CD4-positive, alpha-beta T cell treated with Interleukin-6 for 4 hours (primary cell): Measurements from ENCODE around the gene ZNF283.

Source experiments
- DNase-seq: peaks from one replicate; pipeline ENCODE4 v3.0.0-alpha.2; 2020; ENCODE audit warnings: mixed read lengths

Gene ZNF283

DNA sequence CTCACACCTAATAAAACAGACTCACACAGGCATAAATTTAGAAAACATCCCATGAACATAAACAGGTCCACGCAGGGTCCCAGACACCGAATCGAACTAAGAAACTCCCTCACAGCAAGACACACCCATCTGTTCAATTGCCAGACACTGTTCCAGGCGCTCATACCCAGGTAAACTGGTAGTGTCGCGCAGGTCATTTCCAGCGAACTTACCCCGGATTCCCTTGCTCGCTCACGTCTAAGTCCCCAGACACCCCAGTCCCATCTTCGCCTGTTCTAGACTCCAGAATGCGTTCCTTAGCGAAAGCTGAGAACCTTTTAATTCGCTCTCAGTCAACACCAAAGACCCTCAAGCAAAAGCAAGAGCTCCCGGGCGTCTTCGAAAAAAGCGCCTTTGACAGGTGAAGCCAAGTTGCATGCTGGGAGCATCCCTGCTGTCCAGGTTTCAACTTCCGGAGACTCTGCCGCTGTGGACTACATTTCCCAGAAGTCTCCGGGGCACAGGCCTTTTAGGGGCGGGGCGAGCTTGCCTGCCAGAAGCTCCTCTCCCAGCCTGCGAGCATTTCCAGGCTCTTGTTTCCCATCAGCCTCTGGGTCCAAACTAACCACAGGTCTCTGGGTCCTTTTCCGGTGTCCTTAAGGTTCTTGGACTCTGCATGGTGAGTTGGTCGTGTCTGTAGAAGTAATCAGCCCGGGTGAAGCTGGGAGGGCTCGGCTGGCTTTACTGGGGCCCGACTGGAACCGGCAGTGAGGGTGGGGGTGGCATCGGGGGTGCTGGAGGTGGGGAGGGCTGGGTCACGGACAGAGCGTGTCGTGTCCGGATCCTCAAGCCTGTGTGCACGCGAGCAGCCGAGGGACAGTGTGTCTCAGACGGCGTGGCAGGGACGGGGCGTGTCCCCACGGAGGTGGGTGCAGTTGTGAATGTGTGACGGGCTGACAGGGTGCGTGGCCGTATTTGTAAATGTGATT is at the start of gene ZNF283:
Gene ZNF283 (plus strand): TSS at position 535 of the 968 bp plus-strand sequence. CDS start 6,184 bp downstream, outside the sequence.
- DNase-seq = peak; percentile 88

DNA sequence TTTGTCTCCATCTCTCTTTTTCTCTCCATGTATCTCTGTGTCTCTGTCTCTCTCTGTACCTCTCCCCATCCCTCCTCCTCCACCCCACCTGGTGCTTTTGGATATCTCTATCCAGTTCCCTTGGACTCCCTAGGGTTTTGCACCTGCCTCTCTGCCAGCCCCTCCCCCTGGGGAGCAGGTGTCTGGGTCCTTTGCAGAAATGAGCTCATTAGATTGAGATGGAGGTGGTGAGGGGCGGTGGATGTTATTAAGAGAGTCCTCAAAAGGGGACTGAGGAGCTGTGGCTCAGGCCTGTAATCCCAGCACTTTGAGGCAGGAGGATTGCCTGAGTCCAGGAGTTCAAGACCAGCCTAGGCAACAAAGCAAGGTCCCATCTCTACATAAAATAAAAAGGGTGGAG is 48.5 kb upstream of the ZNF283 start:
- no peak for DNase-seq

DNA sequence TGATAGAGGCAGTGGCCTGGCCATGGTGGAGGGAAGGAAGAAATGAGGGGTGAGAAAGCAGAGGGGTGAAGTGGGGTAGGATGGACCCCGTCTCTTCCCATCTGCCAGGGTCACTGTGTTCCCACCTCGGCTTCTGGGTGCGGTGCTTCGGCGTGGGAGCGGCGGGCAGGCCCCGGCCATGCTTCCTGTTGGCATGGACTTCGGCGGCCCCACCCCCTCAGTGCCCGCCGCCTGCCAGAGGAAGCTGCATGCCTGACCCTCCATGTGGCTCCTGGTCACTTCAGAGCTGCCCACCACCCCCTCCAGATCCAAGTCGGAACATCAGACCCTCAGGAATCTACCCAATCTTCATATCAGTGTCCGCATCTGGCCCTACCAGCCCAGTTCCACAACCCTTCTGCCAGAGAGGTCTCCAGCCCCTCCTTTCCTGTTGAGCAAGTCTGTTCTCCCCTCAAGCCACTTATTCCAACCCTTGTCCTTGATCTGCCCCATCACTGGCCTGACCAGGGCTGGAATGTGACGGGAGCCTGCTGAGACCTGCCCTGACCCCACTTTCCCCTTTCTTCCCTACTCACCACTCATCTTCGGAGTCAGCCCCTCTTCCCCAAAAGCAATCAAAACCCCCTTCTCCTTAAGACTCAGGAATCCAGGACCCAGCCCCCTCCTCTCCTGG is 47.8 kb upstream of the ZNF283 start:
- DNase-seq = no peak

DNA sequence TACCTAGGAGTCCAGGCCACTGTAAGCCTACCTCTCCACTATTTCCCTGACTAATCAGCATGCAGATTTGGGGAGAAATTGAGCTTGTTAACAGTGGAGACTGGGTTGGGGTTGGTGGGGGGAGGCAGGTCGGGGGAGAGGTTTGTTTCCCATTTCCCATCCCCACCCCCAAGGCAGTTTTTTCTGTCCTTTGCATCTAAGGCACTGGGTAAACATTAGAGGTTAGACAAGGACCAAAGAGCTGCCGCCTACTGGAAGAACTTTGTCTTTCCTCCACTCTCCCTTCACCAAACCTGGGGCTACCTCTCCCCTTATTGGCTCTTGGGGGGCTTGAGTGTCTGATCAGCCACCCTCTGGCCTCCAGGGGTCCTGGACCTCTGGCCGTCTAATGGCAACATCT is 47.3 kb upstream of the ZNF283 start:
- peak; percentile 46 for DNase-seq

DNA sequence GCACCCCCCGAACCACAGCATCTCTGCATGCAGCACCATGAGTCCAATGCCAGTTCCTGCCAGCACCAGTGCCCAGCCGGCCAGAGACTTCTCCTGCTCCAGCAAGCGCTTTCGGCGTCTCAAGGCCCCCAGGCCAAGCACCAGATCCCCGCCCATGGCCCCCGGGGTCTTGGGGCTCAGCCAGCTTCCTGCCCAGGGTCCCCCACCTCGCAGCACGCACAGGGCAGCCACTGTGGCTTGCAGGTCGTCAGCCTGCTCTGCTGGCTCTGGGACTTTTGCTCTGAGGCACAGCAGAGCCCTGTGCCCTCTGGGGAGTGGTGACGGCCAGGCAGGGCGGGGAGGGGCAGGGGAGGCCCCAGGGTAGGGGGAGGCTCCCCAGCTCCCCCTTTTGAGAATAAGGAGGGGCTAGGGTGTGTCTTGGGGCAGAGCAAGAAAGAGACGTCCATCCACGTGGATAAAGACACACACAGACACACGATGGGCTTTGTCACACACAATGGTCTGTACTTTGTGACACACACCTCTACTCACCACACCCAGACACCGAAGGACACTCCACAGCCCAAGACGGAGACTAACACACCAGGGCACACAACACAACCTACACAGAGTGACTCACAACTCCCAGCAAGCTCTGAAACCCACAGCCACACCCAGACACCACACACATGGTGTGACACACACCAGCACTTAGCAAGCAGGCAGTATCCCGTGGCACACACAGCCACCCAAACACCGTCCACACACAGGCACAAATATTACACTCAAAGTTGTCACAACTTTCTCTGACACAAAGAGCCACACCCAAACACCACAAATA is 46.2 kb upstream of the ZNF283 start, which contains the start of gene KCNN4:
Gene KCNN4 (minus strand): TSS at position 268 of the 820 bp plus-strand sequence. CDS start 112 bp downstream, at position 156.
- DNase-seq = peak; percentile 74

DNA sequence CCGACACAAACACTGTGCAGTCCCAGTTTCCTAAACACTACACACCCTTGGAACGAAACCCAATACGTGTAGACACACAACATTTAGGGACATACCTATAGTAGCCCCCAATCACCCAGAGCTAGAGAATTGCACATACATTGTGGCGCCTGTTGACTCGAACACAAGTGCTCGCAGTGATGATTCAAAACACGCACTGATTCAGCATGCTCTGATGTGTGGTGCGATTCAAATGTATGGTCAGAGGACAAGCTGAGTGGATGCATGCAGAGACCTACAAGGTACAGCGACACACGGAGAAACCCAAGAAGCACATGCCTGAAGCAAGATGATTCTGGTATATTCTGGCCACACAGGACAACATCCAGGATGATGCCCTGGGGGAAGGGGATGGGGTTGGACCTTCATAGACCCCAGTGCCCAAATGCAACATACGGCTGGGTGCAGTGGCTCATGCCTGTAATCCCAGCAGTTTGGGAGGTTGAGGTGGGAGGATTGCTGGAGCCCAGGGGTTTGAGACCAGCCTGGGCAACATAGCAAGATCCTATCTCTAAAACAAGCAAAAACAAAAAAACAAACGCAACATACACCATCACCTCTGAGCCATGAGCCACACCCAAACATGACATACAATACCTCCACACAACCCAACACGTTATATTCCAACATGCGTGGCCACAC is 45.4 kb upstream of the ZNF283 start:
- peak; percentile 23 for DNase-seq

DNA sequence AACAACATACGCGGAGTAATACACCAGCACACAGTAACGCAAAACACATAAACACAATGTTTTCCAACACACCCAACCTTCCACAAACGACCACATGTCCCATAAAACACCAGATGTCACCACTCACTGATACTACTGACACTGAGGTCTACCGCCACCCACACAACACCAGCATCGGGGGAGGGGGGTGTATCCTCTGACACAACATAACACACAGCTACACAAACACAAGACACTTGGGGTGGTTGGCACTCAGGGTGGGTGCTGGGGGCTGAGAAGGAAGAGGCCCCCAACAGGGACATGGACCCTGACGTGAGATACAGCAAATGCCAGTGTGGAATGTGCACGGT is 44.8 kb upstream of the ZNF283 start:
- no peak for DNase-seq

DNA sequence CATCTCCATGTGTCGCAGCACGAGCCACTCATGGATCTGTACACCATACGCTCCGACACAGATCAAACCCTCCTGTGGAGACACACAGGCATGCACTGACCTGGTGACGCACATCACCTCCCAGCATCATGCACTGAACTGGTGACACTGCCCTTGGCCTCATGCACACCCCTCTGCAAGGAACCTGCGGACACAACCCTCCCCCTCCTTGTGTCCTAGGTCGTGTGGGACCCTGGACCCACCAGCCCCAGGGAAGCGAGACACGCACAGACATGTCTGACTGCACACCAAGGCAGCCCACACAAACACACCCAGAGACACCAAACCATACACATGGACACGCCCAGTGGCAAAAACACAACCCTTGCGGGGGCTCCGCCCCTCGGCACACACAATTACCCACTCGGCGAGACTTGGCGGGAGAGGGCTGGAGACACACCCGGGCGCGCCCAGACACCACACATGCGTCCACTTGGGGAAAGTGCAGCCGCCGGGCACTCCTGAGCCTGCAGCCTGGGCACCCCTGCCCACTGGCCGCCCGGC is 44.4 kb upstream of the ZNF283 start:
- DNase-seq = no peak

DNA sequence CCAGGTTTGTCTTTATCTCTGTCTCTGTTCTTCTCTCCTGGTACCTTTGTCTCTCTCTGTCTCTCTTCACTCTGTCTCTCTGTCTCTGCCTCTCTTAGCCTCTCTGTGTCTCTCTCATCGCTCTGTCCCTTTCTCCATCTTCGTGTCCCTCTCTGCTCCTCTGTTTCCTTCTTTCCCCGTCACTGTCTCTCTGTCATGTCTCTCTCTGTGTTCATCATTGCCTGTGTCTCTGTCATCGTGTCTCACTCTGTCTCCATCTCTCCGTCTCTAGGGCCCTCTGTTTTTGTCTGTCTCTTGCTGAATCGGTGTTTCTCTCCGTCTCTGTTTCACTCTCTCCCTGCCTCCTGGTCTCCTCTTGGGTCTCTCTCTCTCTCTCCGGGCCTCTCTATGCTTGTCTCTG is 43.5 kb upstream of the ZNF283 start:
- no peak for DNase-seq

DNA sequence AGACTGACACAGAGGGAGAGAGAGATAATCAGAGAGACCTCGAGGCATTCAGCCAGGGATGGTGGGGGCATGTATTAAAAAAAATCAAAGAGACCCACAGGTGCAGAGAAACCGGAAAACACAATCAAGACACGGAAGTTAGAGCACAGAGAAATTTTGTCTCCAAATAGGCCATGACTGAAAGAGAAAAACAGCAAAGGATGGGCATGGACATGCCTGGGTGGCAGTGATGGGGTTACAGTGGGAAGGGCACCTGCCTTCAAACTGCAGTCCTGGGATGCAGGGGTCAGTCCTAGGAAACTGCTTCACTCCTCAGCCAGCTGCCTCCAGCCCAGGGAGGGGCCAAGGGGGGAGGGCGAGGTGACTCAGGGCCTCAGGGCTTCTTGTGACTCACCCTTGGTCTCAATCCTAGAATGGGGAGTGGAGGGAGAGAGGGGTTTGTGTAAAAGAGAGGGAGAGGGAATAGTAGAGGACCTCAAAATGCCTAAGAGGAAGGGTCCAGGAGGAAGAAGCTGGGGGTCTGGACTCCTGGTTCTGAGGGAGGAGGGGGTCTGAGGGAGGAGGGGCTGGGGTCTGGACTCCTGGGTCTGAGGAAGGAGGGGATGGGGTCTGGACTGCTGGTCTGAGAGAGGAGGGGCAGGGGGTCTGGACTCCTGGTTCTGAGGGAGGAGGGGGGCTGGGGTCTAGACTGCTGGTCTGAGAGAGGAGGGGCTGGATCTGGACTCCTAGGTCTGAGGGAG is 42.7 kb upstream of the ZNF283 start:
- peak; percentile 80 for DNase-seq

DNA sequence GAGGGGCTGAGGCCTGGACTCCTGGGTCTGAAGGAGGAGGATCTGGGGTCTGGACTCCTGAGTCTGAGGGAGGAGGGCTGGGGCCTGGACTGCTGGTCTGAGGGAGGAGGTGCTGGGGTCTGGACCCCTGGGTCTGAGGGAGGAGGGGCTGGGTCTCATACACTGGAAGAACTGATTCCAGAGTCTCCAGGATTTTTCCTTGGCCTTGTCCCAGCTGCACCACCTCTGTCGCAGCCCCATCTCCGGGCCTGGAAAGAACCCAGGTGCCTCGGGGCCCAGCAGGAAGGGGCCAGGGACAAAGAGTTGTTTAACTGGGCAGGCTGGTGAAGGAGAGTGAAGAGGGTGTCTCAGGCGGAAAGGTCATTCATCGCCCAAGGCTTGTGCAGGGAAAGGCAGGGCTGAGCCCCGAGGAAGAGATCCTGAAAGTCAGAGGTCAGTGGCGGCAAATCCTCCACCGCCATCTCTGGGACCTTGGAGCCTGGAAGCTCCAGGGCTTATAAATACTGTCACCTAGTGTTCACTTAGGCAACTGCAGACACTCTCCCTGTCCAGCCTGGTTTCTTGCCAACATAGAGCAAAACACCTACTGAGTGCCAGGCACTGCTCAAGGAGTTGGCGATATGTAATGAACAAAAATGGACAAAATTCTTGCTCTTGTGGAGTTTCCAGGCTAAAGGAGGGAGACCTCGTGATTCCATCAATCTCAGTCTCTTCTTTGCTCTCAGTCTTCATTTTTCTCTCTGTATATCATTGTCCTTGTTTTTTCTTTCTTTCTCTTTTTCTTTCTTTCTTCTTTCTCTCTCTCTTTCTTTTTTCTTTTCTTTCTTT is 41.9 kb upstream of the ZNF283 start:
- DNase-seq = peak; percentile 61

DNA sequence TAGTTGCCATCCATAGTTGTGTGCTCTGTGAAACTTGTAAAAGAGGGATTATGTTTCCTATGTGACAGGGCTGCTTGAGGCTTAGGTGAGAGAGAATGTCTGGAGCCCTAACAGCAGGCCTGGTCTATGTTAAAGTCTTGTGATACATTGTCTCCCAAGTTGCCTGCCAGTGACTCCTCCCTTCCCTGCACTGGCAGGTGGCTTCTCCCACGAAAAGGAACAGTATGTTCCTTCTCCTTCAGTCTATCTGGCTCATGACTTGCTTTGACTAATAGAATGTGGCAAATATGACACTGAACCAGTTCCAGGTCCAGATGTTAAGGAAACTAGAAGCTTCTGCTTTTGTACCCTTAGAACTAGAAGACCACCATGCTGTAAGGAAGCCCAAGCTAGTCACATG is 40.5 kb upstream of the ZNF283 start:
- no peak for DNase-seq

DNA sequence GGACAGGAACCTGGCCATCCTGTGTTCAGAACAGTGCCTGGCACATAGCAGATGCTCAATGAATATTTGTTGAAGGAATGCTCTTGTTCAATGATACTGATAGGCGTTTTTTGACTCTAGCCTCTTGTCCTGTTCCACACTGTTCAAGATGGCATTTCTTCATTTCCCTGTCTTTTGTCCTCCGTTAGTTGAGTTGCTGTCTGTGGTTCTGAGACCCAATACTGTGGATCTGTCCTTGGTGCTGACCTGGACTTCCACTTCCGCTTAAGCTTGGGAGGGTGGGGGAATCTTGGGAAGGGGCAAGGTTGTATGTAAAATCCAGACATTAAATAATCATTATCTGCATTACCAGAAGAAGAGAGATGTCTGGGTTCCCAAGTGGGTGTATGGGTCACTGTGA is 38.1 kb upstream of the ZNF283 start:
- DNase-seq = peak; percentile 28

DNA sequence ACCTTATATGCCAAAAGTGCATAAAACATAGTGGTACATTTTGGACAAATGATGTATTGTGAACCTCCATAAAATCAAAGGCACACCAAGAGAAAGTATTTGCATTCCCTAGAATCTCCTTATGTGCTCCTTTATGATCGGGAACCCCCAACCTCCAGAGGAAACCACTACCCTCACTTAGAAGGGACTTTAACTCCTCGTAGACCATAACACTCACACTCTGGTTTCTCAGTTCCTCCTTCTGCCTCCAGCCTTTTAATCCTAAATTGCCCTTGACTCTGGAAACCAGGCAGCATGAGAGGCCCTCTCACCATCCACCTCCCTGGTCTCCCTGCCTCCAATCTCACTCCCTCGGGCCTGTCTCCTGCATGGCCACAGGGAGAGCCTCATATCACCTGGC is 36.5 kb upstream of the ZNF283 start:
- DNase-seq = no peak

DNA sequence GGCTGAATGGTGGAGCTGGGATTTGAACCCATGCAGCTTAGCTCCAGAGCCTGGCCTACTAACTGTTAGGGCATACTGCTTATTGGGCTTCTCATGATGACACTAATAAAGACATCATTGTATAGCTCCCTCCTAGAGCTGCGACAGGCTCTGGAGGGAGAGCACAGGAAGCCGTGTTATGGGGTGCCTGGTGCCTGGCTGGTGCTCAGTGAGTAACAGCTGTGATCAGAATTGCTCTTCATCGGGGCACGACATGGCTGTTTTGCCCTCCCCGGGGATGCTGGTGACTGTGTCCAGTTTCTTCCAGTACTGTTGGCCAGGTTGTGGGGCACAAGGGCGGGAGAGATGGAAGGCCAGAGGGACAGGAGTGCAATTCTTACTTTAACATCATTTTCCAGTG is 30.0 kb upstream of the ZNF283 start:
- DNase-seq = no peak

DNA sequence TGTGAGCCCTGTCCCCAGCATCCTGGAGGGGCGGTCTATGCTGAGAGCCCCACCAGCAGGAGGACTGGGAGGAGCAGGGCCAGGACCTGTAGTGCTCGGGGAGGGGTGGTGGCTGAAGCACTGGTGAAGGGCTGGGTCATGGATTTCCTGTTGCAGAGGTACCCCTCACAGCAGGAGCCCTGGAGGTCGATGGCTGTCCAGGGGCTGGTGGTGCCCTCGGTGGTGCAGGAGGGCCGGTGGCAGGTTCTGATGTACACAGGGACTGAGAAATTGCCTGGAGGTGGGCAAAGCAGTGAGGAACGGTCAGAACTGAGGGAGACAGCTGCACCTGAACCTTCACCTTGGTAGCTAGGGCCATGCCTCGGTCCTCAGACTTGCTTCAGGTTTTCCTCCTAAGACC is 29.6 kb upstream of the ZNF283 start:
- DNase-seq = no peak

DNA sequence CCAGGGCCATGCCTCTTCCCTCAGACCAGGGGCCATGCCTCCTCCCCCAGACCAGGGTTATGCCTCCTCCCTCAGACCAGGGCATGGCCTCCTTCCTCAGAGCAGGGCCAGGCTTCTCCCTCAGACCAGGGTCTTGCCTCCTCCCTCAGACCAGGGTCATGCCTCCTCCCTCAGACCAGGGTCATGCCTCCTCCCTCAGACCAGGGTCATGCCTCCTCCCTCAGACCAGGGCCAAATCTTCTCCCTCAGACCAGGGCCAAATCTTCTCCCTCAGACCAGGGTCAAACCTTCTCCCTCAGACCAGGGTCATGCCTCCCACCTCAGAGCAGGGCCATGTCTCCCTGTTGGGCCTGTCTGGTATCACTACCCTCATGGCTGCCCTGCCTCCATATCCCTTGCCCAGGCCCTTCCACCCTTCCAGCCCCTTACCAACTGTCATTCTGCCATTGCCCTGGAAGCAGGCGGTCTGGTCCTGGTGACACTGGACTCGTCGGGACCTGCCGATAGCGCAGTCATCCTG is 29.0 kb upstream of the ZNF283 start:
- DNase-seq = no peak

DNA sequence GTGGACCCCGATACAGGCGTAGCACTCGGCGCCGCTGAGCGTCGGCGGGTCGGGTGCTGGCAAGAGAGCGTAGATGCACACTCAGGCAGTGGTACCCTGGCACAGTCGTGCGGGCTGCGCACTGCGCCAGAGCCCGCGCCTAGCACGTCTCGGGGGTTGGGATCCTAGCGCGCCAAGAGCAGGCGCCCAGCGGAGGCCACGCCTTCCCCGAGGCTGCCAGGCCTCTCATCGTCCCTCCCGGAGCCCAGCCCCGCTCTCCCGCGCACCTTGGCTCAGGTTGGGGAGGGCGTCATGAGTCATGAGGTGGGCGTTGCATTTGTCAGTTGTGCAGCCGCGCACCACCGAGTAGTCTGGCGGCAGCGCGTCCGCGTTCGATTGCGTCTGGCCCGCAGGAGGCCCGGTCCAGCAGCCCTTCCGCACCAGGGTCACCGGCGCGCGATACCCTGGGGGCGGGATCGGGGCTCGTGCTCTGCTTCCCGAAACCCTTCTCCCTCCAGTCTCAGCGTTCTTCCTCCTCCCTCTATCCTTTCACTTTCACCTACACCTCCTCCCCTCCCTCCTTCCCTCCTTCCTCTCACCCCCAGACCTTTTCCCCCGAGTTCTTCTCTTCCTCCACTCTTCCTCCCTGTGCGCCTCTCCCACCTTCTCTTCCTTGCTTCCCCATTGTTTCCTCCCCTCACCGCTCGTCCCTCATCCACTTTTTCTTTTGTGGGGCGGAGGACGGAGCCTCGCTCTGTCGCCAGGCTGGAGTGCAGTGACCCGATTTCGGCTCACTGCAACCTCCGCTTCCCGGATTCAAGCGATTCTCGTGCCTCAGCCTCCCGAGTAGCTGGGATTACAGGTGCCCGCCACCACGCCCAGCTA is 28.3 kb upstream of the ZNF283 start:
- peak; percentile 81 for DNase-seq

DNA sequence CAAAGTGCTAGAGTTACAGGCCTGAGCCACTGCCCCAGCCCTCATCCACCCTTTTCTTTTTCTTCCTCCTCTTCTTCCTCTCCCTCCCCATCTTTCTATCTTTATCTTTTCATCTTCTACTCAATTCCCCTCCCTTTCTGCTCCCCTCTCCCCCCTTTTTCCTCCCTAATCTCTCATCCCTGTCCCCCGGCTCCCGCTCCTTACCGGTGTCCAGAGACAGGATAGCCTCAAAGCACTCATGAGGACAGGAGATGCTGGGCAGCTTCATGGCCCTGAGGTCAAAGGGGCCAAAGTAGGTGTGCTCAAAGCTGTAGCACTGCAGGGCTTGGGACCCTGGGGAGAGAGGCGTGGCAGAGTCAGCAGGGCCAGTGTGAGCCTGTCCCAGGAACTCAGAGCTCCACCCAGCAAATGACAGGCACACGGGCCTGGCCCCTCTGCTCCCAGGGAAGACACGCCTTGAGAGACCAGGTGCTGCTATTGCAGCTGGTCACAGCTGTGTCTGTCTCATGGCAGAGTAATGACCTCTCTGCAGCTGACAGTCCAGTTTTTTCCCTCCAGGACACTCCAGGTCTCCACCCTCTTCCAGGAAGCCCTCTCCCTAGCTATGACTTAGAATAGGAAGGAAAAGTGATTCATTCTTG is 27.5 kb upstream of the ZNF283 start:
- DNase-seq = no peak
